Parathyroid adenoma (tissue), 2 donors: Measurements from ENCODE around the gene NME7.

ENCODE experiments used
- H2AFZ ChIP-seq: fragments of 300-600 bp; sonication (generic); one replicate; pipeline ENCODE4 v1.7.0; 2017; ENCODE audit warnings: antibody characterized with exemption, mild to moderate bottlenecking
- H3K27ac ChIP-seq: fragments of 300-600 bp; sonication (generic); one replicate; pipeline ENCODE4 v1.7.0; 2017
- H3K27me3 ChIP-seq: fragments of 300-600 bp; sonication (generic); one replicate; pipeline ENCODE4 v1.7.0; 2017; ENCODE audit warnings: low read length; ENCODE audit not compliant: control insufficient read depth, insufficient read depth
- H3K36me3 ChIP-seq: fragments of 300-600 bp; sonication (generic); one replicate; pipeline ENCODE4 v1.7.0; 2017; ENCODE audit warnings: low read length; ENCODE audit not compliant: control insufficient read depth, insufficient read depth
- H3K4me1 ChIP-seq: fragments of 300-600 bp; sonication (generic); one replicate; pipeline ENCODE4 v1.7.0; 2017; ENCODE audit warnings: control low read depth
- H3K4me2 ChIP-seq: fragments of 300-600 bp; sonication (generic); one replicate; pipeline ENCODE4 v1.7.0; 2017; ENCODE audit warnings: low read length
- H3K4me3 ChIP-seq: fragments of 300-600 bp; sonication (generic); one replicate; pipeline ENCODE4 v1.7.0; 2017; ENCODE audit warnings: low read depth, low read length
- H3K79me2 ChIP-seq: fragments of 300-600 bp; sonication (generic); one replicate; pipeline ENCODE4 v1.7.0; 2017; ENCODE audit warnings: control low read depth
- H3K9ac ChIP-seq: fragments of 300-600 bp; sonication (generic); one replicate; pipeline ENCODE4 v1.7.0; 2017; ENCODE audit warnings: mild to moderate bottlenecking
- H3K9me3 ChIP-seq: fragments of 300-600 bp; sonication (generic); one replicate; pipeline ENCODE4 v1.7.0; 2017; ENCODE audit warnings: low read length; ENCODE audit not compliant: control insufficient read depth
- TF ChIP-seq, protein P1 (sequence below): fragments of 300-600 bp; sonication (generic); IDR thresholded peaks from one replicate; pipeline ENCODE4 v1.7.0; 2017; ENCODE audit warnings: antibody characterized with exemption, mild to moderate bottlenecking
- donor health status: primary hyperparathyroidism.

Gene NME7

DNA sequence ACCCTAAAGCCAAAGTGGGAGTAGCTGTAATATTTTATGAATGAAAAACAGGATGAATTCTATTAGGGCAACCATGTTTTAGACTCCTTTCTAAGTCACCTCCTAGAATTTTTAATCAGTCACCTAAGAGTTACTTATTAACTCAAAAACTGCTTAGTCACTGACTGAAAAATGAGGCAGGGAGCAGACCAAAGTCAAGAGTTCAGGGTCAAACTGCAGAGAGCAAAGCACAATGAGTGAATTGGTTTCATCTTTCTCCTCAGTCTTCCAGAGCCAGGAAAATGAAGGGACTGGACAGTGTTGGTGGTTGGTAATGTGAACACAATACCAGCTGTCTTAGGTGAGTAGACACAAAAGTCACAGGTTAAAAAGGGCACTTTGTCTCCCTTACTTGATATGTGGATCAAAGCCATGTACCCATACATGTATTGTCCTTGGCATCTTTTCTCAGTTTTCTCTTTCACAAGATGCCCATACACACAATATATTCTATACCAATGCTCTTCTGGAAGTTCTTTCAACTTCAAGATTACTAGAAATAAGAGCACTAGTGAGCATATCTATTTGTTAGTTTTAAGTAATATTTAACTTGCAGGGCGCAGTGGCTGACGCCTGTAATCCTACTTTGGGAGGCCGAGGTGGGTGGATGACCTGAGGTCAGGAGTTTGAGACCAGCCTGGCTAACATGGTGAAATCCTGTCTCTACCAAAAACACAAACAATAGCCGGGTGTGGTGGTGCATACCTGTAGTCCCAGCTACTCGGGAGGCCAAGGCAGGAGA lies 218.9 kb downstream of the NME7 start:
- H3K9ac ChIP-seq: no peak overlapping the region
- no peaks in the 10 kb centered on the region for H3K36me3 ChIP-seq
- no peaks in the 10 kb centered on the region for H3K4me1 ChIP-seq
- H3K9me3 ChIP-seq: no peaks in the 10 kb centered on the region
- H3K27me3 ChIP-seq: no peaks in the 10 kb centered on the region
- no peak overlapping the region for H3K4me2 ChIP-seq
- H3K79me2 ChIP-seq: no peaks in the 10 kb centered on the region
- no peak overlapping the region for H3K4me3 ChIP-seq
- H3K27ac ChIP-seq: no peak overlapping the region
- TF ChIP-seq, protein P1, sequence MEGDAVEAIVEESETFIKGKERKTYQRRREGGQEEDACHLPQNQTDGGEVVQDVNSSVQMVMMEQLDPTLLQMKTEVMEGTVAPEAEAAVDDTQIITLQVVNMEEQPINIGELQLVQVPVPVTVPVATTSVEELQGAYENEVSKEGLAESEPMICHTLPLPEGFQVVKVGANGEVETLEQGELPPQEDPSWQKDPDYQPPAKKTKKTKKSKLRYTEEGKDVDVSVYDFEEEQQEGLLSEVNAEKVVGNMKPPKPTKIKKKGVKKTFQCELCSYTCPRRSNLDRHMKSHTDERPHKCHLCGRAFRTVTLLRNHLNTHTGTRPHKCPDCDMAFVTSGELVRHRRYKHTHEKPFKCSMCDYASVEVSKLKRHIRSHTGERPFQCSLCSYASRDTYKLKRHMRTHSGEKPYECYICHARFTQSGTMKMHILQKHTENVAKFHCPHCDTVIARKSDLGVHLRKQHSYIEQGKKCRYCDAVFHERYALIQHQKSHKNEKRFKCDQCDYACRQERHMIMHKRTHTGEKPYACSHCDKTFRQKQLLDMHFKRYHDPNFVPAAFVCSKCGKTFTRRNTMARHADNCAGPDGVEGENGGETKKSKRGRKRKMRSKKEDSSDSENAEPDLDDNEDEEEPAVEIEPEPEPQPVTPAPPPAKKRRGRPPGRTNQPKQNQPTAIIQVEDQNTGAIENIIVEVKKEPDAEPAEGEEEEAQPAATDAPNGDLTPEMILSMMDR: no peak
- H2AFZ ChIP-seq: no peak overlapping the region

DNA sequence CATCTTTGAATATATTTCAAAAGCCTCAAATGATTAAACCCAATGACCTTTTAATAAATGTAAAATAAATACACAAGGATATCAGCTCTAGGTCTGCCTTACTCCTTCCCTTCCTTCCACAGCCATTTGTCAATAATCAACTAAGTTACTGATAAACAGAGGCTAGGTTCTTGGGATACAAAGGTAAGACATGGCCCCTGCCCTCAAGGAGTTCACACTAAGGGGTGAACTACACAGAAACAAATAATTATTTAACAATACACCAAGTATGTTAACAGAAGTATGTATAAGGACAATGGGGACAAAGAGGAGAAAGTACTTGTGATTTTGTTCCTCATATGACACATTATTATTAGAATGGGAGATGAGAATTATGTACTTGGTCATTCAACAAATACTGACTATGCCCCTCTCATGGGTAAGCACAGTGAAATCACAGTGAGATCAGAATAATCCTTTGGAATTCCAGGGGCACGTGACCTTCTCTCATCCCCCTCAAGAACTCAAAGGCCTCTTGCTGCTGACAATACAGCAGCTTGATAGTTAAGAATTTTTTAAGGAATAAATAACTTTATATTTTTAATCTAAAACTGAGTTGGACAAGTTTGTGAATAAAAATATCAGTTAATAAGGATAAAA lies 220.9 kb downstream of the NME7 start:
- no peak overlapping the region for H3K27ac ChIP-seq

DNA sequence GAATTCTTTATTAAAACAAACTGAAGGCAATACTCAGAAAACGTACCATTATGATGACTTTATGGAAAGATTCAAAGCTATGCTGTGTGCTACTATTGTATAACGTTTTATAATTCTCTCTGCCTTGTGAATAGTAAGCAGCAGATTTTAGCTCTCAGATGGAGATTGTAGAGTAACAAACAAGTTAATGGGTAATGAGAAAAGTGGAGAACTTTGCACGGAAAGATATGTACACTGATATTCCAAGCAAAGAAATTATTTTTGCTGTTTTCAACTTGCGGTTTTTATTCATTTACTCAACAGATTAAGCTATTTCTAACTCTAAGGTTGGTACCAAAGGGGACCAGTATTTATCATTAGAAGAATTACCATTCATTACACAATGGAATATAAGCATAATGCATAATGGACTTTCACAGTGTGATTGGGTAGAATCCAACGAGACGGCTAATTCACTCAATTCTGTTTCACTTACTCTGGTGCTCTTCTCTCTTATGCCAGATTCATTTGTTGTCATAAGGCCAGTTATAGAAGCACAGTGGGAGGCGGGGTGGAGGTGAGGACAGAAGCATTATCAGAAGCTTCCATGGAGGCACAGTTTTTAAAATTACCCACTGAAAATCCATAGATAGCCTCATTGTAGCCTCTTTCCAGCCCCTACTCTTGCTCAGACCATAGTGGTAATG lies 222.5 kb downstream of the NME7 start:
- Histone ChIP-seq H2AFZ (no peak overlapping the region), H3K4me3 (no peak overlapping the region), H3K27ac (no peak overlapping the region), H3K27me3 (no peaks in the 10 kb centered on the region), H3K4me1 (no peaks in the 10 kb centered on the region), H3K9me3 (no peaks in the 10 kb centered on the region), H3K79me2 (no peaks in the 10 kb centered on the region), H3K9ac (no peak overlapping the region), H3K4me2 (no peak overlapping the region), H3K36me3 (no peaks in the 10 kb centered on the region)
- TF ChIP-seq, protein P1: no peak

More for the DNA sequence above, 220.9 kb downstream of the NME7 start:
- Histone ChIP-seq H3K4me2 (no peak overlapping the region), H3K9ac (no peak overlapping the region), H2AFZ (no peak overlapping the region), H3K27me3 (no peaks in the 10 kb centered on the region), H3K4me1 (no peaks in the 10 kb centered on the region), H3K9me3 (no peaks in the 10 kb centered on the region), H3K4me3 (no peak overlapping the region), H3K79me2 (no peaks in the 10 kb centered on the region), H3K36me3 (no peaks in the 10 kb centered on the region)
- TF ChIP-seq, protein P1: no peak

GRCh38 chr1:169143984-169144383 lies 223.6 kb downstream of the NME7 start:
- no peaks in the 10 kb centered on the region for H3K4me1 ChIP-seq
- no peaks in the 10 kb centered on the region for H3K79me2 ChIP-seq
- H3K36me3 ChIP-seq: no peaks in the 10 kb centered on the region
- TF ChIP-seq, protein P1: no peak
- no peaks in the 10 kb centered on the region for H3K27me3 ChIP-seq
- no peak overlapping the region for H3K4me3 ChIP-seq
- no peak overlapping the region for H2AFZ ChIP-seq
- H3K9ac ChIP-seq: no peak overlapping the region
- H3K9me3 ChIP-seq: no peaks in the 10 kb centered on the region
- no peak overlapping the region for H3K4me2 ChIP-seq
- H3K27ac ChIP-seq: no peak overlapping the region
